ENCODE results near the gene PHGDH. TPM values are rescaled to one million over a fixed set of nuclear protein-coding genes. Genes with fewer than 3 reads are reported as not detected.
A peak's percentile ranks its signal among the peaks of the same experiment; 100 is the strongest.

Gene PHGDH
- total RNA-seq, 1 experiment from 2014 or later, result 499 TPM

DNA sequence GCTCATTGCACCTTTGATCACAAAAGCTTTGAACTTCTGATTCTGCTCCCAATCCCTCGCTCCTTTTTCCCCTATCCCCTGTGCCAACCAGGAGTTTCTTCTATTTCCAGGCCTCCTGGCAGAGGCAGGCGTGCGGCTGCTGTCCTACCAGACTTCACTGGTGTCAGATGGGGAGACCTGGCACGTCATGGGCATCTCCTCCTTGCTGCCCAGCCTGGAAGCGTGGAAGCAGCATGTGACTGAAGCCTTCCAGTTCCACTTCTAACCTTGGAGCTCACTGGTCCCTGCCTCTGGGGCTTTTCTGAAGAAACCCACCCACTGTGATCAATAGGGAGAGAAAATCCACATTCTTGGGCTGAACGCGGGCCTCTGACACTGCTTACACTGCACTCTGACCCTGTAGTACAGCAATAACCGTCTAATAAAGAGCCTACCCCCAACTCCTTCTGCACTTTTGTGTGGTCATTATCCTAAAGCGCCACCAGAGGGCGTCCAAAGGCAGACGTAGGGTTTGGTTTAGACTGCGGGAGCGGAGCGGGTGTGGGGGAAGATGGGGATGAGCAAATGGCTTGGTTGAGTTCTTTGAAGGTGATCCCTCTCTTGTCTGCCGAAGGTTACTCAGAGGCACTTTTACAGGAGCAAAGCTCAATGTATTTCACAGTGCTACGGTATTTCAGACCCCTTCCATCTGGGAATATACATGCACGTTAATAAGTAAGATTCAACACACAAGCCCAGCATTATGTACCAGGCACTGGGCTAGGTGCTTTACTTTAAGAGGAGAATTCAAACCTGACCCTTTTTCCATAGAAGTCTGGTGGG is 32.3 kb downstream of the PHGDH start:
- Histone ChIP-seq H3K4me1 (ENCODE audit: insufficient read depth, low read length, poor library complexity, severe bottlenecking) (no peaks in the 10 kb centered on the region), H3K36me3 (ENCODE audit: insufficient read depth, low read length, poor library complexity, severe bottlenecking) (peaks cover 55% of the 10 kb centered on the region), H3K4me3 (ENCODE audit: low read depth, low read length, poor library complexity, severe bottlenecking) (no peak overlapping the region), H3K9me3 (ENCODE audit: low read depth, low read length, poor library complexity, severe bottlenecking) (no peaks in the 10 kb centered on the region), H3K27me3 (replicated peaks; ENCODE audit: insufficient read depth, low read depth, low read length, poor library complexity) (no peaks in the 10 kb centered on the region), H3K27ac (ENCODE audit: low read depth, low read length, poor library complexity, severe bottlenecking) (no peak overlapping the region)
- DNase-seq (ENCODE audit: low spot score), result peak; percentile 87
- intact Hi-C loops (cut with micrococcal nuclease; ENCODE audit: unreplicated experiment), result loop anchor here (5.0 kb wide), 2 partner anchors 63 to 128 kb away; no protein-coding TSS in a partner anchor
- ChIA-PET POLR2A (ENCODE audit: low non-redundant PET) (interaction anchor here (0.5 to 0.6 kb wide), 3 partner anchors 19 to 57 kb away, joined by 3 to 18 read pairs (median 5); no protein-coding TSS in a partner anchor), CTCF (interaction anchor here (0.6 to 1.4 kb wide), 2 partner anchors 10 to 23 kb away, joined by 3 read pairs; no protein-coding TSS in a partner anchor)
- TF ChIP-seq, protein P1, sequence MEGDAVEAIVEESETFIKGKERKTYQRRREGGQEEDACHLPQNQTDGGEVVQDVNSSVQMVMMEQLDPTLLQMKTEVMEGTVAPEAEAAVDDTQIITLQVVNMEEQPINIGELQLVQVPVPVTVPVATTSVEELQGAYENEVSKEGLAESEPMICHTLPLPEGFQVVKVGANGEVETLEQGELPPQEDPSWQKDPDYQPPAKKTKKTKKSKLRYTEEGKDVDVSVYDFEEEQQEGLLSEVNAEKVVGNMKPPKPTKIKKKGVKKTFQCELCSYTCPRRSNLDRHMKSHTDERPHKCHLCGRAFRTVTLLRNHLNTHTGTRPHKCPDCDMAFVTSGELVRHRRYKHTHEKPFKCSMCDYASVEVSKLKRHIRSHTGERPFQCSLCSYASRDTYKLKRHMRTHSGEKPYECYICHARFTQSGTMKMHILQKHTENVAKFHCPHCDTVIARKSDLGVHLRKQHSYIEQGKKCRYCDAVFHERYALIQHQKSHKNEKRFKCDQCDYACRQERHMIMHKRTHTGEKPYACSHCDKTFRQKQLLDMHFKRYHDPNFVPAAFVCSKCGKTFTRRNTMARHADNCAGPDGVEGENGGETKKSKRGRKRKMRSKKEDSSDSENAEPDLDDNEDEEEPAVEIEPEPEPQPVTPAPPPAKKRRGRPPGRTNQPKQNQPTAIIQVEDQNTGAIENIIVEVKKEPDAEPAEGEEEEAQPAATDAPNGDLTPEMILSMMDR (conservative IDR thresholded peaks at IDR 0.05; ENCODE audit: low read depth, low read length), result peak; percentile 88
- TF ChIP-seq EZH2 (IDR thresholded peaks at IDR 0.05; ENCODE audit: borderline replicate concordance, low read depth, low read length, poor library complexity, severe bottlenecking), result no peak
- no TSS peak for BruUV-seq (replicated peaks)

DNA sequence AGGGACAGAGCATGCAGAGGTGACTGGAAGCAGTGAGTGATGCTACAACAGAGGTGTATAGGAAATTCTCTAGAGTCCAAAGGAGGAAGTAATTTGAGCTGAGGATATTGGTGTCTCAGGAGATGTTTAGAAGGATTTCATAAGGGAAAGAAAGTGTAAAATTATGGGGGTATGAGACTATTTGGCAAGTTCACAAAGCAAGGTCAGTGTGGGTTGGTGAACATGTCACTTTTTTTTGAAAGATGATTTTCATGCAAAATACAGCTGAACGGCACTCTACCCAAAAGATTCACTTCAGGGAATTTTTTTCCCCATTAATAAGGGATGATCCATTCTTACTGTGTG is 32.8 kb downstream of the PHGDH start:
- no peak for DNase-seq (ENCODE audit: low spot score)
- BruUV-seq (replicated peaks), result no TSS peak
- Histone ChIP-seq H3K4me3 (ENCODE audit: low read depth, low read length, poor library complexity, severe bottlenecking) (no peak overlapping the region), H3K27ac (ENCODE audit: low read depth, low read length, poor library complexity, severe bottlenecking) (no peak overlapping the region), H3K9me3 (ENCODE audit: low read depth, low read length, poor library complexity, severe bottlenecking) (no peaks in the 10 kb centered on the region), H3K36me3 (ENCODE audit: insufficient read depth, low read length, poor library complexity, severe bottlenecking) (peaks cover 49% of the 10 kb centered on the region), H3K4me1 (ENCODE audit: insufficient read depth, low read length, poor library complexity, severe bottlenecking) (no peaks in the 10 kb centered on the region), H3K27me3 (replicated peaks; ENCODE audit: insufficient read depth, low read depth, low read length, poor library complexity) (no peaks in the 10 kb centered on the region)
- ChIA-PET POLR2A (ENCODE audit: low non-redundant PET) (interaction anchor here (0.6 kb wide), 1 partner anchor 20 kb away, joined by 18 read pairs; no protein-coding TSS in a partner anchor), CTCF (interaction anchor here (0.8 kb wide), 1 partner anchor 133 kb away, joined by 4 read pairs; no protein-coding TSS in a partner anchor)
- intact Hi-C loops (cut with micrococcal nuclease; ENCODE audit: unreplicated experiment), result loop anchor here (5.0 kb wide), 2 partner anchors 63 to 128 kb away; no protein-coding TSS in a partner anchor
- TF ChIP-seq EZH2 (IDR thresholded peaks at IDR 0.05; ENCODE audit: borderline replicate concordance, low read depth, low read length, poor library complexity, severe bottlenecking), result no peak
- TF ChIP-seq, protein P1 (conservative IDR thresholded peaks at IDR 0.05; ENCODE audit: low read depth, low read length), result no peak

DNA sequence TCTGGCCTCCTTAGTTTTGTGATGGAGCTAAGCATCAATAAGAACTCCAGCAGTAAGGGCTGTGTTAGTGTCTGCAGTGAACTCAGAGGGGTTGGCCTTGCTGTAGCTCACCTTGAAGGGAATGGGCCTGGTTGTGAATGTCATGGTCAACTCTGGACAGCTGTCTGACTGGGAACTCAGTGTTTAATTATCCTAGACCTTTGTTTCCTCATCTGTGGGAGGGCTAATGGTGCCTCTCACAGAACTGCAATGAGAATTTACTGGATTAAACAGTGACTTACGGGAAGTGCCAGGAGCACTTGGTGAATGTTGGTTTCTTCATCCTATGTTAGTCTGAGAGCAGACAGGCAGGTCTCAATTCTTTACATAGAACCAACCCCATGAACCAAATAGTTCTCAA is 33.3 kb downstream of the PHGDH start:
- H3K27ac ChIP-seq (ENCODE audit: low read depth, low read length, poor library complexity, severe bottlenecking), result no peak overlapping the region
- no peak for DNase-seq (ENCODE audit: low spot score)
- H3K36me3 ChIP-seq (ENCODE audit: insufficient read depth, low read length, poor library complexity, severe bottlenecking), result peaks cover 45% of the 10 kb centered on the region
- no peaks in the 10 kb centered on the region for H3K27me3 ChIP-seq (replicated peaks; ENCODE audit: insufficient read depth, low read depth, low read length, poor library complexity)
- CTCF ChIA-PET, result interaction anchor here (0.8 kb wide), 1 partner anchor 134 kb away, joined by 4 read pairs; no protein-coding TSS in a partner anchor
- intact Hi-C loops (cut with micrococcal nuclease; ENCODE audit: unreplicated experiment), result no loop called here
- H3K4me3 ChIP-seq (ENCODE audit: low read depth, low read length, poor library complexity, severe bottlenecking), result no peak overlapping the region
- no TSS peak for BruUV-seq (replicated peaks)
- no peaks in the 10 kb centered on the region for H3K4me1 ChIP-seq (ENCODE audit: insufficient read depth, low read length, poor library complexity, severe bottlenecking)
- no peaks in the 10 kb centered on the region for H3K9me3 ChIP-seq (ENCODE audit: low read depth, low read length, poor library complexity, severe bottlenecking)
- POLR2A ChIA-PET (ENCODE audit: low non-redundant PET), result interaction anchor here (0.6 kb wide), 1 partner anchor 20 kb away, joined by 18 read pairs; no protein-coding TSS in a partner anchor
- TF ChIP-seq, protein P1 (conservative IDR thresholded peaks at IDR 0.05; ENCODE audit: low read depth, low read length), result no peak
- no peak for TF ChIP-seq EZH2 (IDR thresholded peaks at IDR 0.05; ENCODE audit: borderline replicate concordance, low read depth, low read length, poor library complexity, severe bottlenecking)

Data from A673 (cell line).